Parietal lobe (tissue), 1 donor: ENCODE data around the gene TMEM72. TPM values are rescaled to one million over a fixed set of nuclear protein-coding genes. Genes with fewer than 3 reads are reported as not detected.

Experiments used
- total RNA-seq: library from RNA; depleted of rRNA; stranded (reverse); fragments of >200 nt; gene quantifications from one replicate; pipeline ENCODE4 v1.2.3, GENCODE V29; 2014

Gene TMEM72
- not detected for total RNA-seq

DNA sequence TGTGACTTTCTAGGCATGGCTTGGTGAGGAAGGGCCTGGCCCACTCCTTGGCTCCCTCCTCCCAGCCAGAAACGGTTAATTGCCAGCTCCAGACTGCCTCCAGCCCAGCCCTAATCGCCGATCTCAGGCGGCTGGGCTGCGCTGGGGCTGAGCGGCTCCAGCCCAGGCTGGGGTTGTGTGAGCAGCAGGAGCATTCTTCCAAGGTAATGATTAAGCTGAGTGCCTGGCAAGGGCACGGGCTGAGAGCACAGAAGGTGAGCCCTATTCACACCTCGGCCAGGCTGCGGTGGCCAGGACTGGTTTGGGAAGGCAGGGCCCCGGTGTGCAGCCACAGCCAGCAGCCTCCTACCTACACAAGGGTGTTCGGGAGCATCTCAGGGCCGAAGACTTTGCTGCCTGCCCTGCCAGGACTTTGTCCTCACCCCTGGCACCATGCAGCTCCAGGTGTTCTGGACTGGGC is at the start of gene TMEM72:
TSS of gene TMEM72 (plus strand) at position 257 of the 460 bp plus-strand sequence. CDS start at position 433, 176 bp downstream.

DNA sequence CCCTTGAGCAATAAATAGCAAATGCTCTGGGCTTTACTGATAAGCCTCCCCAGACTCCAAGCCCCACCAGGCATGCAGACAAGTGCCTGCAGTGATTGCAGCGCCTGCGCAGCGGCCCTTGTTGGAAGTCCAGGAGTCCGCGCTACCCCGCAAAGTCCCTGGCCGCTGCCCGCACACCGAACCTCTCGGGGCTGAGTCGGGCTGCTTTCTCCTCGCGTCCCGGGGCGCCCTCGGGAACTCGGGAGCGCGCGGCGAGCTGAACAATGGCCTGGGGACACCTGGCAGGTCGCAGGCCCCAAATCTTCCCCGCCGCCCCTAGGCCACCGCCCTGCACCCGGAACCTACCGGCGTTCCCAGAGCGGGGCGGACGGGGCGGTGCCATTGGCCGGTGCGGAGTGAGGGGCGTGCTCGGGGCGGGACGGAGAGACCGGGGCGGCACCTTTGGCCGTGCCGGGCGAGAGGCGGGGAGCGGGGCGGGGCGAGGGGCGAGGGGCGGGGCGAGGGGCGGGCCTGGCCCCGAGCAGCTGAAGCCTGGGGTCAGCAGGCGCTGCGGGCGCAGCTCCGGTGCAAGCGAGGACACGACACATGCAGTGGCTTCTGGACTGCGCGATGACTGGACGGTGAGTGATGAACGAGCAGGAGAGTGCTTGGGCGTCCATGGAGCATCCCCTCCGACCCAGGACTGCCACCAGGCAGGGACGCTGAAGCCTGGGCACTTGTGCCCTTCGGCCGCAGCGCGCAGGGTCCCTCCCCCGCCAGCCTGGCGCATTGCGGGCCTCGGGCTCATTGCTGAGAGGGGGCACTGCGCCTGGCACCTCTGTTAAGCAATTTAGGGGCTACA is 48.3 kb downstream of the TMEM72 start, which contains the start of gene RASSF4:
TSS of gene RASSF4 (plus strand) at position 556 of the 841 bp plus-strand sequence. CDS start 10,401 bp downstream, outside the sequence.

DNA sequence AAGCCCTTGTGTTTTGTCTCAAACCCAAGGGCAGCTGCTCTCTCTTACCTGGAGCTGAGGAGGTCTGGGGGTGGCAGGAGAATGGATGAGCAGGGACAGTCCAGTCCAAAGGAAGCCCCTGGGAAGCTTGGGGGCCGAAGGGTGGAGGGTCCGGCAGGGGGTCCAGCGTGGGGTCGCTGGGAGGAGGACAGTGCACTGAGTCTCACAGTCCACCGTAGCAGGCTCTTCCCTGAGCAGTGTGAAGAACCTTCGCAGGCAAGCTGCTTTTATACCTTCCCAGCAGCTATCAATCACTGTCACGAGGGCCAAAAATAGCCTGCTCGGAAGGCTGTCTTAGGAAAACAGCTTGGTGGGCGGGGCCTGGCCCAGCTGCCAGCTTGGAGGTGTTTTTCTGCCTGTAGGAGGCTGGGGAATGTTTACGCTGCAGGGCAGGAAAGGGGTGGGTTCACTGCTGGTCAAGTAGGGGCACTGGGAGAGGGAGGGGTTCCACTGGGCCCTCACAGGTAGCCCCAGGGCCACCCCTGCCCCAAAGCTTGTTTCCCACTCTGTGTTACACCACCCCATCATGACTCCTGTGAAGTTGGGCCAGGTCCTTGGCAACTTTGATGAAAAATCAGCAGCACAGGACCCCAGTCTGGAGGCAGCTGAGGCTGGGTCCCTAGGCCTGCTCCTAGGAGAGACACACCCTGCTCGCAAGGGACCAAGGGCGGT is 67.6 kb downstream of the TMEM72 start, which contains the start of gene DEPP1:
TSS of gene DEPP1 (minus strand) at position 240 of the 711 bp plus-strand sequence. CDS start 779 bp downstream, outside the sequence.

Other genes starting within 250 kb of the TMEM72 start
- gene RASSF4, start 48.5 kb downstream of the TMEM72 start, total RNA-seq = 13.1 TPM
- gene DEPP1, start 67.5 kb downstream of the TMEM72 start, total RNA-seq = 5.0 TPM
- gene ZNF22, start 89.6 kb downstream of the TMEM72 start, total RNA-seq = 33.8 TPM